K562 (cell line): ENCODE results near the gene GRIK1.

Source experiments
- RAD21 ChIP-seq, 2 experiments: fragments of 250-450 bp in 1 of 2; fragments of 450-650 bp in 1 of 2; sonication (Bioruptor Pico) in 1 of 2; formaldehyde crosslinking in 1 of 2; IDR thresholded peaks in 1 of 2; conservative IDR thresholded peaks in 1 of 2; 2 replicates each; pipeline versions ENCODE4 v1.4.0 to v1.8.0; 2020 to 2022; ENCODE audit warnings: mild to moderate bottlenecking in 2 of 2, moderate library complexity in 1 of 2
- RCOR1 ChIP-seq, 2 experiments: IDR thresholded peaks; 2 replicates each; pipeline ENCODE4 v1.6.1; 2012; ENCODE audit warnings: low read depth in 2 of 2, low read length in 2 of 2, borderline replicate concordance in 1 of 2, improper control_type of control experiment in 1 of 2
- TF ChIP-seq, protein P1 (sequence below): sonication (generic); formaldehyde crosslinking; IDR thresholded peaks from 2 replicates; pipeline ENCODE4 v1.9.0; 2022; ENCODE audit warnings: mild to moderate bottlenecking, missing genetic modification reagents

DNA sequence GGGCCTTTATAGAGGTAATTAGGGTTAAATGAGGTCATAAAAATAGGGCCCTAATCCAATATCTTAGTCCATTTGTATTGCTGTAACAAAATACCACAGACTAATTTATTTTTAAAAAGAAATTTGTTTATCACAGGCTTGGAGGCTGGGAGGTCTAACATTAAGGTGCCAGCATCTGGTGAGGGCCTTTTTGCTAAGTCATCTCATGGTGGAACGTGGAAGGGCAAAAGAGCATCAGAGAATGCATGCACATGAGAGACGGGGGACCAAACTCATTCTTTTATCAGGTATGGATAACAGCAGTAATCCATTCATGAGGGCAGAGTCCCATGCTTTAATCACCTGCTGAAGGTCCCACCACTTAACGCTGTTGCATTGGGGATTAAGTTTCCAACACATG lies 313.8 kb downstream of the GRIK1 start:
- TF ChIP-seq, protein P1, sequence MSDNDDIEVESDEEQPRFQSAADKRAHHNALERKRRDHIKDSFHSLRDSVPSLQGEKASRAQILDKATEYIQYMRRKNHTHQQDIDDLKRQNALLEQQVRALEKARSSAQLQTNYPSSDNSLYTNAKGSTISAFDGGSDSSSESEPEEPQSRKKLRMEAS (CRISPR knock-in tag), result no peak
- TF ChIP-seq RCOR1 (IDR thresholded peaks at IDR 0.05; ENCODE audit: borderline replicate concordance in 1 of 2, low read depth in 2 of 2, low read length in 2 of 2), result no peak
- TF ChIP-seq RAD21 (CRISPR knock-in tag; conservative IDR thresholded peaks at IDR 0.05 in 1 of 2, IDR thresholded peaks at IDR 0.05 in 1 of 2), result no peak
